LNCaP clone FGC (cell line): Measurements from ENCODE around the gene PEPD.

Source experiments
- DNase-seq: peaks from one replicate; pipeline ENCODE4 v3.0.0-alpha.2; 2011; ENCODE audit warnings: low read depth
- H3K4me3 ChIP-seq: 2 replicates; pipeline ENCODE4 v1.5.1; 2011; ENCODE audit warnings: mild to moderate bottlenecking, low read depth, low read length, control low read depth
- TF ChIP-seq, protein P1 (sequence below): IDR thresholded peaks from 2 replicates; pipeline ENCODE4 v1.5.1; 2012; ENCODE audit warnings: mild to moderate bottlenecking; ENCODE audit not compliant: control insufficient read depth, insufficient read depth; ENCODE audit errors: extremely low read depth

PEPD gene

DNA sequence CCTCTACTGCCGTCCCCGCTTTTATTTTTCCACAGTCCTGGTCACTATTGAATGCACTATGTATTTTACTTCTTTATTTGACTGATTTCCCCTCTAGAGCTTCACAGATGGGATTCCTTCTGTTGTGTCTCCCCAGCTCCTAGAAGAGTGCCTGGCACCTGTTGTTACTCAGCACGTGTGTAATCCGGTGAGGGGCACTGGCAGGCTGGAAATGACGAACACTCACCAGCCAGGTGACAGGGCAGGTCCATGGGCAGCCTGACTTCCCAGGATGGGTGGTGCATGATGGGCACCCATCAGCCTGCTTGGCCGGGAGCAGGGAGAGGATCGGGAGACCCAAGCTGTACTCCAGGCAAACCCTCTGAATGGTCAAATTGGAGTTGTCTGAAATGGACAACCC, 80.9 kb downstream of the PEPD start:
- TF ChIP-seq, protein P1, sequence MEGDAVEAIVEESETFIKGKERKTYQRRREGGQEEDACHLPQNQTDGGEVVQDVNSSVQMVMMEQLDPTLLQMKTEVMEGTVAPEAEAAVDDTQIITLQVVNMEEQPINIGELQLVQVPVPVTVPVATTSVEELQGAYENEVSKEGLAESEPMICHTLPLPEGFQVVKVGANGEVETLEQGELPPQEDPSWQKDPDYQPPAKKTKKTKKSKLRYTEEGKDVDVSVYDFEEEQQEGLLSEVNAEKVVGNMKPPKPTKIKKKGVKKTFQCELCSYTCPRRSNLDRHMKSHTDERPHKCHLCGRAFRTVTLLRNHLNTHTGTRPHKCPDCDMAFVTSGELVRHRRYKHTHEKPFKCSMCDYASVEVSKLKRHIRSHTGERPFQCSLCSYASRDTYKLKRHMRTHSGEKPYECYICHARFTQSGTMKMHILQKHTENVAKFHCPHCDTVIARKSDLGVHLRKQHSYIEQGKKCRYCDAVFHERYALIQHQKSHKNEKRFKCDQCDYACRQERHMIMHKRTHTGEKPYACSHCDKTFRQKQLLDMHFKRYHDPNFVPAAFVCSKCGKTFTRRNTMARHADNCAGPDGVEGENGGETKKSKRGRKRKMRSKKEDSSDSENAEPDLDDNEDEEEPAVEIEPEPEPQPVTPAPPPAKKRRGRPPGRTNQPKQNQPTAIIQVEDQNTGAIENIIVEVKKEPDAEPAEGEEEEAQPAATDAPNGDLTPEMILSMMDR, result no peak
- DNase-seq, result no peak
- H3K4me3 ChIP-seq, result no peak overlapping the region

DNA sequence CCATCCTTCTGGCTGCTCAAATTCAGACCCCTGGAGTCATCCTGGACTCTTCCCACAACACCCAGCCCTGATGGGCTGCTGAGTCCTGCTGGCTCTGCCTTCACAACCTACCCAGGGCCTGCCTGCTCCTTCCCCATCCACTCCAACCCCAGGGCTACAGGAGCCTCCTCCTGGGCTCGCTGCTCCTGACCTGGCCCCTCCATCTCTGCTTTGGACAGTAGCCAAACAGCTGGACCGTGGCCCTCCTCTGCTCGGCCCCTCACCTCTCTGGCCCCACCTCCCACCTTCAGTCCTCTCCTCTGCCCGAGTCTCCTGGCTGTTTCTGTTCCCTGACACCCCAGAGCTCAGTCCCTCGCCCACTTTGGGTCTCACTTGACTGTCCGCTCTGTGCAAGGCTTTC, 81.3 kb downstream of the PEPD start:
- TF ChIP-seq, protein P1, result no peak
- no peak overlapping the region for H3K4me3 ChIP-seq
- no peak for DNase-seq

DNA sequence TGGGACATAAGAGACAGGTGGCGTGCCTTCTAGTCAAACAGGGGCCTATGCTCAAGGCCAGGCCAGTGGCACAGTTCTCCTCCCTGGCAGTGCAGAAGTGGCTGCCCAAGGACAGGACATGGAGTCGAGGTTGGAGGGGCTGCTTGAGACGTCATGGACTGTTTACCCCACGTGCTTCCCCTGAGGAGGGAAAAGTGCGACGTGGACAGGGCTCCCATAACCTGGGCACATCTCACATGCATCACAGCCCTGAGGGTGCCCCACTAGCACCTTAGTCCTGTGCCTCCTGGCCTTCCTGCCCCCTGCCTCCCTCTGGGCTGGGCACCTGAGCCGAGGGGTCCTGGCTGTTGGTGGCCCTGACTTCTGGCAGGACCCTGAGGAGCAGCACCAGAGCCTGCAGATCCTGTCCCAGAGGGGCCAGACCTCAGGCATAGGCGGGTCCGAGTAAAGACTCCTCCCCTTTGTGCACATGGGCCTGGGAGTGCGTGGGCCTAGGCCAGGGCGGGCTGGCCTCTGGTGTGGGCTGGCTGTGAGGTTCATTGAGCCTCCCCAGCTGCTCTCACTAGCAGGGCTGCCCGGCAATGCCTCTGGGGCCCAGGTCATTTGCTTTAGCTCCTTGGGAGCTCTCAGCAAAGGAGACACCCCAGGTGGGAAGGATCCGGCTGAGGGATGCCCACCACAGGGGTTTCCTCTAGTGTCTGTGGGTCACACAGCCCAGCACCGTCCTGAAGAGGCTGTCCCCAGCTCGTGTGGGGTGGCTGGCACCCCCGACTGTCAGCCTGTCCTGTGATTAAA, 82.4 kb downstream of the PEPD start:
- DNase-seq, result no peak
- no peak overlapping the region for H3K4me3 ChIP-seq
- TF ChIP-seq, protein P1, result no peak

DNA sequence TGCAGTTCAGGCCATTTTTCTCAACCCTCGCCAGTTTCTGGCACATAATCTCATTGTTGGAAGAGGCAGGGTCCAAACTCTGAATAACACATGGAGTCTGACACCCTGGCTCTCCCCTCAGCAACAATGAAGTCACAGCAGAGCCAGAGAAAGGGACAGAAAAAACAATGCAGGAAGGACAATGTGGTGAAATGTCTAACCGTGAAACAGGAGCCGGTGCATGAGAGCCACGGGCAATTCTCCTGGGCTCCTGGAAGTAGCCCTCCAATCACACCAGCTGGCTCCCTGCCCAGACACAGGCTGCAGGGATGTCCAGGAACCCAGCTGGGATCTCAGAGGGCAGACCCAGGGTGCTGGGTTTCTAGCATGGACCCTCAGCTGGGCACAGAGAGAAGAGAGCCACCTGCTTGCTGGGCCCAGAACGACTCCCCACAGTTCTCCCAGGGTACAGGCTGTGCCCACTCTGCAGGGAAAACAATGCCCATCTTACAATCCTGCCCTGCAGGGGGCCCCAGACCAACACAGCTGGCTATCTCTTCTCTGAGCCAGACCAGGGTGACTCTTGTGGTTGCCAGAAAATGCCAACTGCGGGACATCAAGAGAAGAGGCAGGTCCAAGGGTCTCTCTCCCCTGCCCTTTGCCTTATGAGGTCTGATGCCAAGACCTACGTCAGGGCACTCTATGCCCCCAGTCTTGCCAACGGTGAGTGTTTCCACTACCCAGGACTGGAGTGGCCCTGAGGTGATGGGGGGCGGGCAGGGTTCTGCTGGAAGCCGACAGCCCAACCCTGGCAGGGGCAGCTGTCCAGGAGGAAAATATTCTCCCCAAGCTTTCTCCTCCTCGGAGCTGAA, 83.5 kb downstream of the PEPD start:
- no peak overlapping the region for H3K4me3 ChIP-seq
- no peak for DNase-seq
- TF ChIP-seq, protein P1, result no peak

DNA sequence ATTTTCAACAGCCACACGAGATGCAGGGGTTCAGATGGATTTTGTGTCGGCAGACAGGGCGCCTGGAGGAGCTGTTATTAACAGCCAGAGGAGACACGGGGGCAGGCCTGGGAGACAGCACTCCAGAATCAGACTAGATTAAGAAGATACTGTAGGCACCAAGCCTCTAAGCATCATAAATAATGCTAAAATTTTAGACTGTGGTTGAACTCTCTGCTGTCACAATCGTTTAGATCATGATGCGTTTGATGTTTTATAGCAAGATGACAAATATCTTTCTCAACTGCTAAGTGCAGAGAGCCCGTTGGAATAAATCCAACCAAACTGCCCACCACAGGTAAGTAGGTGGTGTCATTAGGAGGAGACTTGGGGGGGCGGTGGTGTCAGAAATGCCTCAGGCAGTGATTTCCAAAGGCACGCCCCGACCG, 84.2 kb downstream of the PEPD start:
- TF ChIP-seq, protein P1, result no peak
- H3K4me3 ChIP-seq, result no peak overlapping the region
- DNase-seq, result no peak

DNA sequence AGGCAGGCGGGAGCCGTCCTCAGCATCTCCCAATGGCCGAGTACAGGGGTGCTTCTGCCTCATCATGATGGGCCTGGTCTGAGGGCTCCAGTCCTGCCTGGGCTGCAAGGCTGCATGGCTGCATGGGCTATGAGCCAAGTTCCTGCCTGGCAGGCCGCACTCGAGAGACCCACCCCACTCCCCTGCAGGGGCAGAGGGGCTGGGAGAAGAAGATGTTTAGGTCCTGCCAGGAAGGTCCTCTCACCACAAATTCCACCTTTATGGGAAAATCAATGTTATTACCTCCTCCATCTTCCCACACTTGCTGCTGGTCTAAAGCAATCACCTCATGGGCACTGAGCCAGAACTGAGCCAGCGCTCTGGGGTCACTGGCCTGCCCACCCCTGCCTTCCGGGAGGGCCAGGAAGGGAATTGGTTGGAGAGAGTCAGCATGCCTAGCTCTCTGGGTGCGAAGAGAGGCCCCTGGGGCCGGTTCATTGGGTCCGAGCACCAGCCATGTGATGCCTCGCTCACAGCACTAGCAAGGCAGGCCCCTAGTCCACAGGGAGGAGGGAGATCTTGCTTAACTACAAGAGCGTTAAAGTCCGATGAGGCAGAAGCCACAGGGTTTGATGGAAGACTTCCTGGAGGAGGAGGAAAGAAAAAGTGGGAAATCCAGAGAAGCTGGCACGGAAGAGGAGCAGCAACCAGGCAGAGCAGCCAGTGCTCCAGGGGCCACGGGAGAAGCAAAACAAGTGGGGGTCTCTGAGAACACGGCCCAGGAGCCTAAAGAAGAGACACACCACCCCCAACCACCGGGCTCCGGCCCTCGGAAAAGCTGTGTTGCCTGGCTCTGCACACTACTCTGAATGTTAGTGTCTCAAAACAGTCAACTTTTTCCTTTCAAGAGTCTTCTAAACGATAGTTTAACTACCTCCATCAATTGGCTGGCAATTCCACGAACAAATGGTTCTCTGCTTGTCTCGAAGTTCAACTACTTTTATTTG, 84.9 kb downstream of the PEPD start:
- DNase-seq, result no peak
- TF ChIP-seq, protein P1, result no peak
- H3K4me3 ChIP-seq, result no peak overlapping the region
